NB4 (cell line): ENCODE results near the gene PIP5K1C.

Experiments
- POLR2A ChIP-seq: IDR thresholded peaks from 2 replicates; pipeline ENCODE4 v1.6.1; 2011; ENCODE audit warnings: mild to moderate bottlenecking; ENCODE audit not compliant: insufficient read length; ENCODE audit errors: extremely low read depth
- TF ChIP-seq, protein P1 (sequence below): IDR thresholded peaks from one replicate; pipeline ENCODE4 v1.5.1; 2012; ENCODE audit warnings: low read depth, low read length

DNA sequence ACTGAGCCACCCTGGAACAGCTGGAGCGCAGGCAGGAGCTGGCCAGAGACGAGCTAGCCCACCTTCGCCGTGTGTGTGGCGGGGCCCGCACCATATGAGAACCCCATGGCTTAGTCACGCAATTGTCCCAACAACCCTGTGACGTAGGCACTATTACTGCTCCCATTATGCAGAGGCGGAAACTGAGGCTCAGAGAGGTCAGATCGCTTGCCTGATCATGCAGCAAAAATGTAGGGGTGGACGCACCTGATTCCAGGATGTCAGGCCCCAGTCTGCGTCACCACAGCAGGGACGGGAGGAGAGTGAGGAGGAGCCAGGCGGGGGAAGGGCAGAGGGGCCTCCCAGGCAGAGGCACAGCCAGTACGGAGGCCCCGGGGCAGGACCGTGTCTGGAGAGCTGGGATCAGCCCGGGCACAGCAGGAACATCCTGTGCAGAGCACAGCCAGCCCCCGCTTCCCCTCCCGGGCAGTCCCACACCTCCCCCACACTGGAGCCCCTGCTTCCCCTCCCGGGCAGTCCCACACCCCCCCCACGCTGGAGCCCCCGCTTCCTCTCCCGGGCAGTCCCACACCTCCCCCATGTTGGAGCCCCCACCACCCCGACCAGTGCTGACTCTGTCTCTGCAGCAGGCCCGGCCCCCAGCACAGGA, 16.7 kb downstream of the PIP5K1C start:
- no peak for TF ChIP-seq POLR2A
- TF ChIP-seq, protein P1, sequence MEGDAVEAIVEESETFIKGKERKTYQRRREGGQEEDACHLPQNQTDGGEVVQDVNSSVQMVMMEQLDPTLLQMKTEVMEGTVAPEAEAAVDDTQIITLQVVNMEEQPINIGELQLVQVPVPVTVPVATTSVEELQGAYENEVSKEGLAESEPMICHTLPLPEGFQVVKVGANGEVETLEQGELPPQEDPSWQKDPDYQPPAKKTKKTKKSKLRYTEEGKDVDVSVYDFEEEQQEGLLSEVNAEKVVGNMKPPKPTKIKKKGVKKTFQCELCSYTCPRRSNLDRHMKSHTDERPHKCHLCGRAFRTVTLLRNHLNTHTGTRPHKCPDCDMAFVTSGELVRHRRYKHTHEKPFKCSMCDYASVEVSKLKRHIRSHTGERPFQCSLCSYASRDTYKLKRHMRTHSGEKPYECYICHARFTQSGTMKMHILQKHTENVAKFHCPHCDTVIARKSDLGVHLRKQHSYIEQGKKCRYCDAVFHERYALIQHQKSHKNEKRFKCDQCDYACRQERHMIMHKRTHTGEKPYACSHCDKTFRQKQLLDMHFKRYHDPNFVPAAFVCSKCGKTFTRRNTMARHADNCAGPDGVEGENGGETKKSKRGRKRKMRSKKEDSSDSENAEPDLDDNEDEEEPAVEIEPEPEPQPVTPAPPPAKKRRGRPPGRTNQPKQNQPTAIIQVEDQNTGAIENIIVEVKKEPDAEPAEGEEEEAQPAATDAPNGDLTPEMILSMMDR: no peak
